Rectal smooth muscle tissue (tissue), 1 donor: ENCODE data around the gene PRPF8.
A peak's percentile ranks its signal among the peaks of the same experiment; 100 is the strongest.
"Not testable (repeated sequence)": the region's sequence is repeated elsewhere in the genome, so short reads cannot be mapped to it uniquely, and the experiment has no call there.

Experiments
- H3K27ac ChIP-seq: one replicate; pipeline ENCODE4 v1.7.0; 2013; ENCODE audit warnings: low read depth, low read length, inconsistent platforms
- H3K27me3 ChIP-seq: one replicate; pipeline ENCODE4 v1.7.0; 2013; ENCODE audit warnings: low read length; ENCODE audit not compliant: control insufficient read depth, insufficient read depth
- H3K36me3 ChIP-seq: one replicate; pipeline ENCODE4 v1.7.0; 2013; ENCODE audit warnings: low read length; ENCODE audit not compliant: control insufficient read depth, insufficient read depth
- H3K4me1 ChIP-seq: one replicate; pipeline ENCODE4 v1.7.0; 2013; ENCODE audit warnings: low read length; ENCODE audit not compliant: control insufficient read depth, insufficient read depth
- H3K4me3 ChIP-seq: one replicate; pipeline ENCODE4 v1.7.0; 2013; ENCODE audit warnings: low read length
- H3K9ac ChIP-seq: one replicate; pipeline ENCODE4 v1.7.0; 2013; ENCODE audit warnings: low read length

Gene PRPF8

GRCh38 chr17:1725642-1726511 lies 41.2 kb upstream of the PRPF8 start:
- H3K27me3 ChIP-seq: no peaks in the 10 kb centered on the region
- no peak overlapping the region for H3K27ac ChIP-seq
- peak overlapping the region; percentile 76 for H3K4me3 ChIP-seq
- H3K4me1 ChIP-seq: peaks cover 3% of the 10 kb centered on the region
- no peak overlapping the region for H3K9ac ChIP-seq
- peaks cover under 1% of the 10 kb centered on the region for H3K36me3 ChIP-seq

GRCh38 chr17:1724869-1725641 lies 40.4 kb upstream of the PRPF8 start:
- Histone ChIP-seq H3K4me1 (peaks cover 5% of the 10 kb centered on the region), H3K27me3 (no peaks in the 10 kb centered on the region), H3K4me3 (peak overlapping the region; percentile 76), H3K36me3 (no peaks in the 10 kb centered on the region), H3K9ac (no peak overlapping the region), H3K27ac (peak overlapping the region; percentile 26)

GRCh38 chr17:1724351-1724868 lies 39.7 kb upstream of the PRPF8 start, which contains the start of gene WDR81:
Gene WDR81 (plus strand): TSS chr17:1724704. CDS start chr17:1724960, 256 bp downstream.
- Histone ChIP-seq H3K27me3 (no peaks in the 10 kb centered on the region), H3K27ac (peak within 1 kb of the TSS; percentile 82), H3K9ac (no peak within 1 kb of the TSS), H3K36me3 (no peaks in the 10 kb centered on the region), H3K4me3 (peak within 1 kb of the TSS; percentile 76), H3K4me1 (peaks cover 5% of the 10 kb centered on the region)

- H3K4me1 ChIP-seq: peaks cover 14% of the 10 kb centered on the region
- not testable (repeated sequence) for H3K27ac ChIP-seq, H3K9ac ChIP-seq, H3K4me3 ChIP-seq, H3K36me3 ChIP-seq, H3K27me3 ChIP-seq
These were observed 37.4 kb upstream of the PRPF8 start for GRCh38 chr17:1722022-1722421.

- H3K27me3 ChIP-seq: no peaks in the 10 kb centered on the region
- no peak overlapping the region for H3K4me3 ChIP-seq
- H3K9ac ChIP-seq: no peak overlapping the region
- no peaks in the 10 kb centered on the region for H3K36me3 ChIP-seq
- peaks cover 14% of the 10 kb centered on the region for H3K4me1 ChIP-seq
- no peak overlapping the region for H3K27ac ChIP-seq
These were observed 36.3 kb upstream of the PRPF8 start for GRCh38 chr17:1720856-1721386.

- H3K4me1 ChIP-seq: peaks cover 24% of the 10 kb centered on the region
- no peaks in the 10 kb centered on the region for H3K27me3 ChIP-seq
- H3K36me3 ChIP-seq: peaks cover 4% of the 10 kb centered on the region
- no peak overlapping the region for H3K27ac ChIP-seq
- no peak overlapping the region for H3K4me3 ChIP-seq
- no peak overlapping the region for H3K9ac ChIP-seq
These were observed 33.9 kb upstream of the PRPF8 start for GRCh38 chr17:1718362-1719165.

GRCh38 chr17:1716912-1717695 lies 32.4 kb upstream of the PRPF8 start:
- Histone ChIP-seq H3K4me1 (peaks cover 28% of the 10 kb centered on the region), H3K36me3 (peaks cover 13% of the 10 kb centered on the region), H3K27me3 (no peaks in the 10 kb centered on the region), H3K9ac (peak overlapping the region; percentile 89), H3K27ac (peak overlapping the region; percentile 98), H3K4me3 (peak overlapping the region; percentile 73)

- Histone ChIP-seq H3K27me3 (no peaks in the 10 kb centered on the region), H3K4me3 (peak overlapping the region; percentile 77), H3K27ac (peak overlapping the region; percentile 99), H3K4me1 (peaks cover 28% of the 10 kb centered on the region), H3K9ac (peak overlapping the region; percentile 89), H3K36me3 (peaks cover 13% of the 10 kb centered on the region)
These were observed 31.6 kb upstream of the PRPF8 start for GRCh38 chr17:1716076-1716911.

GRCh38 chr17:1715803-1716075 lies 31.1 kb upstream of the PRPF8 start:
- H3K36me3 ChIP-seq: peaks cover 13% of the 10 kb centered on the region
- H3K4me3 ChIP-seq: peak overlapping the region; percentile 77
- peaks cover 26% of the 10 kb centered on the region for H3K4me1 ChIP-seq
- peak overlapping the region; percentile 99 for H3K27ac ChIP-seq
- no peaks in the 10 kb centered on the region for H3K27me3 ChIP-seq
- peak overlapping the region; percentile 83 for H3K9ac ChIP-seq

GRCh38 chr17:1714980-1715802 lies 30.5 kb upstream of the PRPF8 start:
- Histone ChIP-seq H3K9ac (peak overlapping the region; percentile 83), H3K36me3 (peaks cover 13% of the 10 kb centered on the region), H3K27ac (peak overlapping the region; percentile 99), H3K27me3 (no peaks in the 10 kb centered on the region), H3K4me3 (peak overlapping the region; percentile 77), H3K4me1 (peaks cover 24% of the 10 kb centered on the region)
